Heart left ventricle (tissue), 16 donors: ENCODE data around the gene STPG4. TPM values are rescaled to one million over a fixed set of nuclear protein-coding genes. Genes with fewer than 3 reads are reported as not detected.
"Not testable (repeated sequence)": the region's sequence is repeated elsewhere in the genome, so short reads cannot be mapped to it uniquely, and the experiment has no call there.

Experiments used
- ATAC-seq, 4 donors: fragments of 200-7000 bp; cut with Tn5 transposase; one replicate each; pipeline ENCODE4 v1.9.1; 2020 to 2022; ENCODE audit warnings: moderate library complexity in 4 of 4, mild to moderate bottlenecking in 3 of 4, moderate number of reproducible peaks in 1 of 4
- DNase-seq, 5 donors: peaks; one replicate each; pipeline ENCODE4 v3.0.0-alpha.2; 2020
- H3K27ac ChIP-seq, 12 donors: fragments of 200-600 bp; sonication (generic) in 4 of 12; one replicate each; pipeline versions ENCODE4 v1.5.0 to v1.8.0; 2016 to 2022; ENCODE audit warnings: mild to moderate bottlenecking in 2 of 12
- H3K27me3 ChIP-seq, 9 donors: fragments of 200-600 bp; sonication (generic) in 2 of 9; one replicate each; pipeline versions ENCODE4 v1.5.1 to v1.8.0; 2016 to 2022; ENCODE audit warnings: mild to moderate bottlenecking in 3 of 9
- H3K36me3 ChIP-seq, 9 donors: fragments of 200-600 bp; sonication (generic) in 2 of 9; one replicate each; pipeline versions ENCODE4 v1.5.0 to v1.8.0; 2018 to 2022; ENCODE audit warnings: mild to moderate bottlenecking in 2 of 9
- H3K4me1 ChIP-seq, 12 donors: fragments of 200-600 bp; sonication (generic) in 4 of 12; one replicate each; pipeline versions ENCODE4 v1.5.0 to v1.8.0; 2016 to 2022; ENCODE audit warnings: mild to moderate bottlenecking in 3 of 12
- H3K4me3 ChIP-seq, 12 donors: fragments of 200-600 bp; sonication (generic) in 4 of 12; one replicate each; pipeline versions ENCODE4 v1.5.0 to v1.8.0; 2017 to 2022; ENCODE audit warnings: mild to moderate bottlenecking in 9 of 12, moderate library complexity in 4 of 12
- H3K9me3 ChIP-seq, 12 donors: fragments of 200-600 bp; sonication (generic) in 4 of 12; one replicate each; pipeline versions ENCODE4 v1.5.0 to v1.8.0; 2016 to 2022; ENCODE audit warnings: mild to moderate bottlenecking in 1 of 12
- CTCF ChIP-seq, 12 donors: fragments of 200-600 bp; sonication (generic) in 4 of 12; IDR thresholded peaks; one replicate each; pipeline versions ENCODE4 v1.5.0 to v1.8.0; 2018 to 2022; ENCODE audit warnings: antibody characterized with exemption in 12 of 12, mild to moderate bottlenecking in 5 of 12
- POLR2A ChIP-seq, 2 donors: fragments of 450-650 bp; IDR thresholded peaks; one replicate each; pipeline ENCODE4 v1.6.1; 2017; ENCODE audit warnings: antibody characterized with exemption in 2 of 2, mild to moderate bottlenecking in 2 of 2, moderate library complexity in 2 of 2
- WGBS, 4 donors: extraction: QIAGEN DNeasy Blood & Tissue Kit in 2 of 4; methylation state at CpG; one replicate each; pipeline versions ENCODE4 v1.1.5 to v1.1.7; 2013 to 2018; 5-methylcytosine and 5-hydroxymethylcytosine counted together
- intact Hi-C, 10 donors: fragments of 100-400 bp; cut with DNase I; formaldehyde crosslinking; loops; one replicate each; pipeline versions ENCODE4 v1.11.1 to v1.14.2; 2022
- polyA plus RNA-seq, 2 donors: library from polyadenylated mRNA; stranded (reverse); fragments of 200-250 nt; gene quantifications; one replicate each; pipeline ENCODE4 v1.2.3, GENCODE V29; 2013
- total RNA-seq, 9 donors: library from RNA; depleted of rRNA in 2 of 9; stranded (reverse); fragments of >200 nt in 2 of 9; fragmentation: NEBNext Ultra II Directional in 3 of 9; extraction: Animal tissue kit (Norgen Biotek cat#: 25700) in 3 of 9; gene quantifications; one replicate each; pipeline versions ENCODE4 v1.1.0 to v1.2.4, GENCODE V29; 2016 to 2023
- donor health status: ischemic (EF 13 %, LVEDD 7.1; RV severe dilation, severe dysfunction).
- donor health status: healthy with polysubstance abuse.
- donor health status: DM: no; HTN: yes; CAD: no.
- donor health status: DM: no; HTN: no; CAD: no.
- donor health status: ischemic (EF 25% LVEDD 6.9; RV normal size, moderate dysfunction).
- donor health status: ischemic (EF 25% LVEDD 5.7; RV mildly dilated, moderate dysfunction).
- donor health status: healthy.
- donor health status: DM: yes; HTN: yes; CAD: no.
- donor health status: ischemic (EF 35%, LVEDD 5.7; RV mildly dilated, moderate dysfunction).
- donor health status: nonischemic (EF 11% LVEDD 7.7; RV severe dilation, severe dysfunction).
- donor health status: DM: yes; HTN: yes; CAD: no.
- donor health status: PGD.
- donor health status: ischemic (EF 29% LVEDD 5.4; RV normal size, mild dysfunction).
- donor health status: nonischemic (EF 23%, LVEDD 6.1; RV moderate dilation, normal function).

The STPG4 gene
- total and polyA plus RNA-seq, 11 donors = 0.52 TPM; not detected in 10

- WGBS, 4 donors = 58 to 84% (median 66%) methylated on average over 2 of the region's 2 CpGs
- H3K36me3 ChIP-seq = no peaks in the 10 kb centered on the region
- H3K4me3 ChIP-seq = no peak overlapping the region
- H3K9me3 ChIP-seq = peaks cover 0 to 5% (median 0%) of the 10 kb centered on the region in 12 donors
- no peak for DNase-seq
- no peak overlapping the region for H3K27ac ChIP-seq
- no peak for ATAC-seq
- H3K4me1 ChIP-seq = peaks cover 0 to 6% (median 0%) of the 10 kb centered on the region in 12 donors
- no peak for TF ChIP-seq POLR2A (IDR thresholded peaks at IDR 0.05)
- no peak for TF ChIP-seq CTCF (IDR thresholded peaks at IDR 0.05)
- no peaks in the 10 kb centered on the region for H3K27me3 ChIP-seq
- intact Hi-C loops = no loop called here
Measured at GRCh38 chr2:47119001-47119400, 36.1 kb downstream of the STPG4 start.

GRCh38 chr2:47118581-47118980 is 36.5 kb downstream of the STPG4 start:
- no peak overlapping the region for H3K4me3 ChIP-seq
- intact Hi-C loops = no loop called here
- H3K36me3 ChIP-seq = no peaks in the 10 kb centered on the region
- ATAC-seq (no peak), DNase-seq (no peak)
- peaks cover 0 to 6% (median 0%) of the 10 kb centered on the region in 12 donors for H3K4me1 ChIP-seq
- peaks cover 0 to 5% (median 0%) of the 10 kb centered on the region in 12 donors for H3K9me3 ChIP-seq
- H3K27ac ChIP-seq = no peak overlapping the region
- WGBS, 4 donors = 24 to 64% (median 37%) methylated on average over 2 of the region's 2 CpGs
- H3K27me3 ChIP-seq = no peaks in the 10 kb centered on the region
- no peak for TF ChIP-seq CTCF (IDR thresholded peaks at IDR 0.05)
- no peak for TF ChIP-seq POLR2A (IDR thresholded peaks at IDR 0.05)

GRCh38 chr2:47112665-47113435 is 42.3 kb downstream of the STPG4 start:
- no peaks in the 10 kb centered on the region for H3K27me3 ChIP-seq
- 73 to 91% (median 80%) methylated on average over 5 of the region's 5 CpGs for WGBS, 4 donors

GRCh38 chr2:47109680-47110079 is 45.4 kb downstream of the STPG4 start:
- Histone ChIP-seq H3K4me1 (no peaks in the 10 kb centered on the region), H3K36me3 (no peaks in the 10 kb centered on the region), H3K27ac (no peak overlapping the region), H3K9me3 (no peaks in the 10 kb centered on the region), H3K27me3 (no peaks in the 10 kb centered on the region), H3K4me3 (no peak overlapping the region)
- TF ChIP-seq CTCF (IDR thresholded peaks at IDR 0.05) (no peak), POLR2A (IDR thresholded peaks at IDR 0.05) (no peak)
- no peak for ATAC-seq
- no peak for DNase-seq
- WGBS, 4 donors = 93 to 96% (median 95%) methylated on average over 5 of the region's 5 CpGs
- intact Hi-C loops = no loop called here

More at GRCh38 chr2:47112665-47113435, 42.3 kb downstream of the STPG4 start:
- no peaks in the 10 kb centered on the region for H3K4me1 ChIP-seq
- DNase-seq = no peak
- no peak for TF ChIP-seq POLR2A (IDR thresholded peaks at IDR 0.05)
- H3K27ac ChIP-seq = no peak overlapping the region
- intact Hi-C loops = no loop called here
- no peaks in the 10 kb centered on the region for H3K36me3 ChIP-seq
- no peaks in the 10 kb centered on the region for H3K9me3 ChIP-seq
- H3K4me3 ChIP-seq = no peak overlapping the region
- no peak for ATAC-seq

- DNase-seq (no peak), ATAC-seq (no peak)
- H3K4me1 ChIP-seq = no peaks in the 10 kb centered on the region
- 87 to 89% (median 87%) methylated on average over 4 of the region's 4 CpGs for WGBS, 4 donors
- TF ChIP-seq POLR2A (IDR thresholded peaks at IDR 0.05) (no peak), CTCF (IDR thresholded peaks at IDR 0.05) (no peak)
- no peaks in the 10 kb centered on the region for H3K9me3 ChIP-seq
- H3K27ac ChIP-seq = no peak overlapping the region
- no peaks in the 10 kb centered on the region for H3K27me3 ChIP-seq
- H3K4me3 ChIP-seq = no peak overlapping the region
- intact Hi-C loops = no loop called here
- H3K36me3 ChIP-seq = no peaks in the 10 kb centered on the region
Measured at GRCh38 chr2:47109007-47109375, 46.1 kb downstream of the STPG4 start.

GRCh38 chr2:47108267-47109006 is 46.7 kb downstream of the STPG4 start:
- H3K27ac ChIP-seq, DNase-seq, H3K36me3 ChIP-seq, H3K27me3 ChIP-seq, H3K9me3 ChIP-seq, H3K4me3 ChIP-seq, H3K4me1 ChIP-seq, ATAC-seq, intact Hi-C loops: not testable (repeated sequence)
- 93 to 97% (median 95%) methylated on average over 17 to 19 of the region's 19 CpGs for WGBS, 4 donors

GRCh38 chr2:47107201-47107600 is 47.9 kb downstream of the STPG4 start:
- H3K36me3 ChIP-seq, H3K27me3 ChIP-seq, DNase-seq, H3K27ac ChIP-seq, intact Hi-C loops, H3K4me1 ChIP-seq, ATAC-seq, H3K9me3 ChIP-seq, H3K4me3 ChIP-seq: not testable (repeated sequence)
- WGBS, 4 donors = 94 to 100% (median 96%) methylated on average over 21 of the region's 21 CpGs
